Hypothalamus (tissue), 51 donors: ENCODE results near the gene BRCC3.

ENCODE experiments used
- DNase-seq, 51 donors: peaks; one replicate each; lab custom pipeline; 2025; lab: John Stamatoyannopoulos, UW

BRCC3 gene

GRCh38 chrX:155070975-155071693 lies at the start of gene BRCC3, which contains the start of the genes CMC4 and MTCP1:
Gene BRCC3 (plus strand): TSS chrX:155071508. CDS start chrX:155071528, 20 bp downstream.
Gene CMC4 (minus strand): TSS chrX:155071136. CDS start chrX:155064023, 7,113 bp downstream.
Gene MTCP1 (minus strand): TSS chrX:155071136. CDS start chrX:155066010, 5,126 bp downstream.
- peak in 49 of 51 donors; percentile 13 to 85 (median 66) for DNase-seq

- DNase-seq = no peak
Measured at GRCh38 chrX:155022585-155022984, 48.7 kb upstream of the BRCC3 start, which contains the start of gene F8. Gene F8 (minus strand): TSS chrX:155022723. CDS start chrX:155022552, 171 bp downstream.

DNA sequence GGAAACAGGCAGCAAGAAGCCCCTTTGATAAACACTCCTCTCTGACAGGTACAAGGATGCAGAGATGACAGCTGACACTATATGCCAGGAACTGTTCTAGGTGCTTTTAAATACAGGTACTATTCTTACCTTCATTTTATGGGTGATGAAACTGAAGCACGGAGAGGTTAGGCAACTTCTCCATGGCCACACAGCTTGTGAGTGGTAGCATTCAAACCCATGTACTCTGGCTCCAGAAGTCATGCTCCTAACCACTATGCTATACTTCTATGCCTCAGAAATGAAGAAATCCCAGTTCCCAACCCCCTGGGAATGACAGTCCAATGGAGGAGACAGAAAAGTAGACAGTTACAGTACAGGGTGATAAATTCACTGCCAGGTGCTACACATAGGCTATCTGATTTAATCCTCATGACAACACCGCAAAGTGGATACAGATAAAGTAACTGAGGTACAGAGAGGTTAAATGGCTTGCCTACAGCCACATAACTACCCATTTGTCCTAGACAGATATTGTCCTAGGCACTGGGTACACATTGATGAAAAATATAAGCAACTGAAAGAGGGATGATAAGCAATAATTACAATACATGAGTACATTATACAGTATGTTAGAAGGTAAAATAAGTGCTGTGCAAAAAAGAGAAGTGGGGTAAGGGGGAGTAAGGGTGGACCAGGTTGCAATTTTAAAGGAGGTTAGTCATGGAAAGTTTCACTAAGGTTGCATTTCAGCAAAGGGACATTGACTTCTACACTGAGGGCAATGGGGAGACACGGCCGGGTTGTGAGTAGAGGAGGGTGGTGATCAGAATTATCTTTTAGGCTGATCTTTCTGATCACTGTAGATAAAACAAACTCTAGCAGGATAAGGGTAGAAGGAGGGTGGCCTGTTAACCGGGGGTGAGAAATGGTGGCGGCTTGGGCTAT lies 47.1 kb upstream of the BRCC3 start:
- no peak for DNase-seq

DNA sequence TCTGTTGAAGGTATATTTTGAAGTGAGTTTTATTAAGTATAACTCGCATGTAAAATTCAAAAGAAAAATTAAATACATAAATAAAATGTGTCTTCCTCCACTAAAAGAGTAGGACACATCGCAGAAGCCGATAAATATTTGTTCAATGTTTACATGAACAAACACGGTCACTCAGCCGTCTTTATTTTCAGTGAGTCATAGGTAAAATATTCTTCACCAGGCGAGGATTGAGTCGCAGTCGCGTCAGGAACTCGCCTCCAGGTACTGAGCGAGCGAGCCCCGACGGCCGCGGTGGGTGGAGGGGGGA lies 44.9 kb upstream of the BRCC3 start:
- no peak for DNase-seq

- peak; percentile 30 to 92 (median 82) for DNase-seq
Measured at GRCh38 chrX:155026727-155027508, 44.4 kb upstream of the BRCC3 start, which contains the start of gene FUNDC2. Gene FUNDC2 (plus strand): TSS chrX:155026844. CDS start chrX:155026939, 95 bp downstream.

DNA sequence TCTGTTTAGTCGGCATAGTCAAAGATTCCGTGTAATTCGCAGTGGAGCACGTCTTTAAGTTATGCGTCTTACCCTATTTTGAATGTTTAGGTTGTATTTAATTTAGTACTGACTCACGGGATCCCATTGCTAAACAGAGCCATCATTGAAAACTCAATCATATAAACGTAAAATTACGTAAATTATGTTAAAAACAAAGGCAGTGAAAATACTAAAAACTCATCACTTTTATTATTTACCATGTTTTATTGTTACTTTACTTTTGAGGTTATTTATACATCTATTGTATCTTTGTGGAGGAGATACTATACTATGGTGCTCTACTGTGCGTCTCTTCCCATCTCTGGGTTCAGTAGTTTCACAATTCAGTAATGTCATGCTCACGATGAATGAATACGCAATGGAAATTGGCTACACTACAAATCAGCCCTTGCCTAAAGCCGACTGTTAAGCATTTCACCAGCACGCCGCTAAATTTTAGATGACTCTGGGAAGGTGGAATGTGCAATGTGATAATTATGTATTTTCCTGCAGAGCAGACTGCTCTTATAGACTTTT lies 43.7 kb upstream of the BRCC3 start:
- DNase-seq = peak in 1 of 51 donors; percentile 0

DNA sequence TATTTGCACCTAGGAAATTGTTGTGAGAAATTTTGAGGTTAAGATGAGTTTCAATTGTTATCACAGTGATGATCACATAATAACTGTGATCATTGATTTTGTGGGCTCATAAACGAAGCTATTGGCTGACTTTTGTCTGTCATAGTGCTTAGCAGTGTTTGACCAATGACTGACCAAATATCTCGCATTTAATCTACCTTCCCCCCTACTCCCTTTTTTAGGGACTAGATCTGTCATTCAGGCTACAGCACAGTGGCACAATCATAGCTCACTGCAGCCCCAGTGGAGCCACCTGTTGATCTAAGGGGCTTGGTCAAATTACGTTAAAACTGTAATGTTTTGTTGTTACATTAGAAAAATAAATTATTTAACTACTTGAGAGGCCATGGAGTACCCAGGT lies 43.2 kb upstream of the BRCC3 start:
- no peak for DNase-seq

DNA sequence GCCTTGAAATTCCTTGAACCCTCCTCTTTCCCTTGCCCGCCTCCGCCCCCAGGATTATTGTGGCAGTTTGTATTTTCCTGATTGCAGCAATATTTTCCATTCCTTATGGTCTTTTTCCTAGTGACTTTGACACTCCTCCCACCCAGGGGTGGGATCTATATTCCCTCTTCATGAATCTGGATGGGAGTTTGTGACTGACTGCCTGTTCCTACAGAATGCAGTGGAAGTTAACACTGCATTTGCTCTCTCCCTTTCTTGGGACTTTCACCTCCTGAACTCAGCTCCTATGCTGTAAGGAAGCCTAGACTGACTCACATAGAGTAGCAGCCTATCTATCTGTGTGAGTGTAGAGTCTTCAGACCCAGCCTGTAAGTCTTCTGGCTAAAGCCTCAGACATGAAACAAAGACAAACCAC lies 42.4 kb upstream of the BRCC3 start:
- no peak for DNase-seq

- no peak for DNase-seq
Measured at GRCh38 chrX:155031657-155032056, 39.7 kb upstream of the BRCC3 start.

DNA sequence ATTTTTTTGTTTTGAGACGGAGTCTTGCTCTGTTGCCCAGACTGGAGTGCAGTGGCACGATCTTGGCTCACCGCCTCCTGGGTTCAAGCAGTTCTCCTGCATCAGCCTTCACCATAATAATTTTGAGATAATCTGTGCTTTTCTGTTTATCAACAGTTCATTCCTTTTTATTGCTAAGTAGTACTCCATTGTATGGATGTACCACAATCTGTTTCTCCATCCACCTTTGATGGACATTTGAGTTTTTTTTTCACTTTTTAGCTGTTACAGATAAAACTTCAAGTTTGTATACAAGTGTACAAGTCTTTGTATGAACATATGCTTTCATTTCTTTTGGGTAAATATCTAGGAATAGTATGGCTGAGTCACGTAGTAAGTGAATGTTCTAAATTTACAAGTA lies 35.6 kb upstream of the BRCC3 start:
- DNase-seq = no peak

DNA sequence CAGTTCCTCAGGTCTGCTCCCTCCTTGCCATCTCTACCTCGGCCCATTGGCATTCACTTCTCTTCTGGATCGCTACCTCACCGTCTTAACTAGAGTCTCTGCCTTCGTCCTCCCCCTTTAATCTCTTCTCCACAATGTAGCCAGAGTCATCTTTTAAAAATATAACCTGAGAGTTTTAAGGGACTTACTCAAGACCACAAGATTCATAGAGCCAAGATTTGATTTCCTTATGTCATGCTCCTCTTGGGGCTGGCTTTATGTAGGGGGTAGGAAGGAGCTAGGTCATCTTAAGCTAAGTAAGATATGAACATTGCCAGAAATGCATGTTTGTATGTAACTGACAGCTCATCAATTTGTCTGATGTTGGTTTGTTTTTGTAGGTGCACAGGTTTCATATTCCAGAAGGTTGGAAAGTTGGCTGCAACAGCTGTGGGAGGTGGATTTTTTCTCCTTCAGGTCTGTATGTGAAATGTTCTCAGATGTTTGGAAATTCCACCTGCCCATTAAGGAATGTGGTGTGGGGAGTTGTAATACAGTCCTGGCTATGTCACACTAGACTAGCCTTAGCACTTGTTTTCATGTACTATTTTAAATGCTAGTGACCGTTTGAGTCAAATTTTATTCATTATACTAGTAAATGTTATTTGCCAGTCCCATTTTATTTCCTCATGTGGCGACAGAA lies 25.0 kb upstream of the BRCC3 start:
- DNase-seq = no peak

GRCh38 chrX:155046811-155047528 lies 24.3 kb upstream of the BRCC3 start:
- no peak for DNase-seq

DNA sequence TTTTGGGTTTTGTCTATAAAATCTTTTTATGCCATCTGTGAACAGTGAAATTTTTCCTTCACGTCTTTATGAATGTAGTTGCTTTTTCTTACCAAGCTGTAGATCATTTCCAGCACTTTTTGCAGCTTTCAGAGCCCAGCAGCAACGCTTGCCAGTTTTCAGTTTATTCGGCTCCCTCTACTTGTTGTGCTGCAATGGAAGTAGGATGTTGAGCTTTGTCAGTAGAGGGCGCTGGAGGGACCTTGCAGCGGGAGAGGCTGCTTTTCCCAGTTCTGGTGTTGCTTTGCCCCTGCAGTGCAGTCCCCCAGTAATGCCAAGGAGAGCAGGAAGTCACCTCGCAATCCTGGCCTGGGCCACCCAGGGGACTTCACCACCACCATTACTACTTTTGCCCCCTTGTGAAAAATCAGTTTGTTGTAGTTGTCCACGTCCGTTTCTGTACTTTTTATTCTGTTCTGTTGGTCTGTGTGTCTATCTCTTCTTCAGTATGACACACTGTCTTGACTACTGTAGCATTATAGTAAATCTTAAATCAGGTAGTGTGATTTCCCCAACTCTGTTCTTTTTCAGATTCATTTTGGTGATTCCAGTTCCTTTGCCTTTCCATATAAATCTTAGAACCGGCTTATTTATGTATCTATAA lies 22.2 kb upstream of the BRCC3 start:
- peak in 34 of 51 donors; percentile 0 to 55 (median 10) for DNase-seq

- DNase-seq = no peak
Measured at GRCh38 chrX:155052738-155053498, 18.4 kb upstream of the BRCC3 start.

DNA sequence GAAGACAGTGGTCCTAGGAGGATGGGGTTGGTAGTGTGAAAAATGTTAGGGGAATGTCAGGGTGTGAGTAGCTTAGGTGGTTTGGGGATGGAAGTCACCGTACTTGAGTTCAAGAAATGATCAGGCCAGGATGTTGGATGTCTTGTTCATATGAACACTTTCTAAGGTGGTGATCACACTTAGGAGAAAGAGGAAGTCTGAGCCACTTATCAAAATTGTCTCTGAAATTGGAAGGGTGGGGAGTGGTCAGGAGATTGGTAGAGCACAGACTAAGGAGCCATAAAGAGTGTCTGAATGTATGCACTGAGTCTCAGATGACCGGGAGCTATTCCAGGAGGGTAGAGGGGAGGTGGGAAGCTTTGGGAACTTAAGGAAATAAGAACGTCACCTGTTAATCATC lies 17.7 kb upstream of the BRCC3 start:
- no peak for DNase-seq

DNA sequence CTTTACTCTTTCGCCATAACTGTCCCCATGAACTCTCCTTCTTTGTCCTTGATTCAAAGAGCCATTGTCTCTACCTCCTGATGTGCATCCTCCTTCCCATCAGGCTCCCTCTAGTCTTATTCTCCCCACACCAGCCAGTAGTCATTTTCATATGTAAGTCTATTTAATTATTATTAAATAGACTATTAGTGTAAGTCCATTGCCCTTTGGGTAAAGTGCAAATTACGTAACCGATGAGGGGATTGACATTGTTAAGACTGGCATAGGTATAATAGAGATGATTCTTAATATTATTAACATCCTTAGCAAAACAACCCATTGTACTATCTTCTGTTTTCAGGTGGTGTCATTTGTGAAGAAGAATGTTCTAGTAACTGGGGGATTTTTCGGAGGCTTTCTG lies 17.1 kb upstream of the BRCC3 start:
- no peak for DNase-seq

DNA sequence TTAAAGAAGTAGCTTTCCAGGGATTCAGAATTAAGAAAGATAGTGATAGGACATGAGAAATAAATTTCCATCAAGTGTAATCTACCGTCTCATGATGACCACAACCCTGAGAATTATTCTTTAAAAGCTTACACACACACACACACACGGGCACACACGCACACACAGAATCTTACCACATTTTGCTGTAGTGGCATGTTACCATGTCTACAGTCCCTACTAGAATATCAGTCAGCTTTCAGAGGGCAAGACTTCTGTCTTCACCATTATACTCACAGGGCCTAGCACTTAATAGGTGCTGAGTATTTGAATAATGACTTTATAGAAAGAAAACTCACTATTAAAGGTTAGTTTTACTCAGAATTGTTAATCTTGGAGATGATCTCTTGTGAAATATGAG lies 15.8 kb upstream of the BRCC3 start:
- no peak for DNase-seq

DNA sequence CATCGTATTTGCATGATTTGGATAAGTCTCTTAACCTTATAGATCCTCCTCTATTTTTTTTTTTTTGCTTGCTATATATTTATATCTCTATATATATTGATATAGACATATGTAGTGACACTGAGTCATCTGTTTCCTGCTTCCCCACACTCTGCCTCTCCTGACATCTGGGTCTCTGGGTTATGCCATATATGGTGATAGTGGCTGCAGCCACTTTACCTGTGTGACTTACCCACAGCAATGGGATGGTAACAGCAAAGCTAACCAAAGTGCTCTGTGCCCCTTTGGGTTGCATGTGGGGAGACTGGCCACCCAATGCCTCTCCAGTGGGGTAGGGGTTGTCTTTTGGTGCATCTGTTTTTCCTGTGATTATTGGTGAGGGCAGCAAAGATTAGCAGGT lies 14.8 kb upstream of the BRCC3 start:
- DNase-seq = no peak
